GM06990 (cell line): ENCODE measurements around the gene TRPM8.
A peak's percentile ranks its signal among the peaks of the same experiment; 100 is the strongest.
"Not testable (repeated sequence)": the region's sequence is repeated elsewhere in the genome, so short reads cannot be mapped to it uniquely, and the experiment has no call there.

ENCODE experiments used
- DNase-seq: peaks from one replicate; pipeline ENCODE4 v3.0.0-alpha.2; 2011; ENCODE audit not compliant: insufficient read length; ENCODE audit errors: extremely low read depth
- H3K27me3 ChIP-seq: replicated peaks from 2 replicates; pipeline ENCODE4 v1.6.0; 2011; ENCODE audit warnings: low read length; ENCODE audit not compliant: control insufficient read depth, insufficient read depth
- H3K36me3 ChIP-seq: 2 replicates; pipeline ENCODE4 v1.5.1; 2011; ENCODE audit warnings: low read length; ENCODE audit not compliant: control insufficient read depth, insufficient read depth
- H3K4me3 ChIP-seq: replicated peaks from 2 replicates; pipeline ENCODE4 v1.5.1; 2011; ENCODE audit warnings: low read depth, mild to moderate bottlenecking, control low read depth, low read length
- CTCF ChIP-seq: IDR thresholded peaks from 2 replicates; pipeline ENCODE4 v1.5.1; 2011; ENCODE audit warnings: low read length, control low read depth, mild to moderate bottlenecking, inconsistent platforms; ENCODE audit not compliant: insufficient read depth, poor library complexity, severe bottlenecking

TRPM8 gene

GRCh38 chr2:233917116-233917515 lies at the start of gene TRPM8:
TRPM8 (plus strand) TSS chr2:233917373; CDS start chr2:233926538, 9,165 bp downstream.
- Histone ChIP-seq H3K4me3 (no peak within 1 kb of the TSS), H3K27me3 (no peaks in the 10 kb centered on the region), H3K36me3 (no peaks in the 10 kb centered on the region)
- no peak for TF ChIP-seq CTCF
- DNase-seq: no peak

GRCh38 chr2:233867993-233868532 lies 49.1 kb upstream of the TRPM8 start, which contains the start of gene MSL3B:
MSL3B (minus strand) TSS chr2:233868386.
- H3K4me3 ChIP-seq: peak within 1 kb of the TSS; percentile 82
- no peaks in the 10 kb centered on the region for H3K27me3 ChIP-seq
- H3K36me3 ChIP-seq: no peaks in the 10 kb centered on the region
- DNase-seq: peak; percentile 88
- no peak for TF ChIP-seq CTCF

- Histone ChIP-seq H3K27me3 (no peaks in the 10 kb centered on the region), H3K4me3 (no peak overlapping the region), H3K36me3 (no peaks in the 10 kb centered on the region)
- TF ChIP-seq CTCF: no peak
- DNase-seq: no peak
These were observed 45.7 kb upstream of the TRPM8 start for GRCh38 chr2:233871432-233871831.

GRCh38 chr2:233872125-233872524 lies 45.0 kb upstream of the TRPM8 start:
- H3K4me3 ChIP-seq, H3K27me3 ChIP-seq, DNase-seq, H3K36me3 ChIP-seq: not testable (repeated sequence)

GRCh38 chr2:233882353-233882752 lies 34.8 kb upstream of the TRPM8 start:
- no peak overlapping the region for H3K4me3 ChIP-seq

GRCh38 chr2:233892793-233893192 lies 24.4 kb upstream of the TRPM8 start:
- no peak for TF ChIP-seq CTCF
- no peaks in the 10 kb centered on the region; the same call in 1 of the 2 replicates for H3K27me3 ChIP-seq
- no peak overlapping the region for H3K4me3 ChIP-seq
- H3K36me3 ChIP-seq: no peaks in the 10 kb centered on the region
- DNase-seq: no peak

More at GRCh38 chr2:233882353-233882752, 34.8 kb upstream of the TRPM8 start:
- Histone ChIP-seq H3K36me3 (no peaks in the 10 kb centered on the region), H3K27me3 (no peaks in the 10 kb centered on the region)
- DNase-seq: no peak
- TF ChIP-seq CTCF: no peak

DNA sequence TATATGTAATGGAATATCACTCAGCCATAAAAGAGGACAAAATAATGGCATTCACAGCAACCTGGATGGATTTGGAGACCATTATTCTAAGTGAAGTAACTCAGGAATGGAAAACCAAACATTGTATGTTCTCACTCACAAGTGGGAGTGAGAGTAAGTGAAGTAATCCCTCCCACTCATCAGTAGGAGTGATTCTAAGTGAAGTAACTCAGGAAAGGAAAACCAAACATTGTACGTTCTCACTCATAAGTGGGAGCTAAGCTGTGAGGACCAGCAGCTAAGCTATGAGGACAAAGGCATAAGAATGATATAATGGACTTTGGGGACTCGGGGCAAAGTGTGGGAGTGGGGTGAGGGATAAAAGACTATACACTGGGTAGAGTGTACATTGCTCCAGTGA lies 20.9 kb upstream of the TRPM8 start:
- H3K27me3 ChIP-seq, H3K4me3 ChIP-seq, H3K36me3 ChIP-seq, DNase-seq: not testable (repeated sequence)
